GM12864 (cell line): Measurements from ENCODE around the gene HS3ST3B1.

ENCODE experiments used
- DNase-seq: peaks from one replicate; pipeline ENCODE4 v3.0.0-alpha.2; 2011; ENCODE audit warnings: low read depth
- H3K4me3 ChIP-seq: 2 replicates; pipeline ENCODE4 v1.5.1; 2011; ENCODE audit warnings: mild to moderate bottlenecking, low read depth, low read length, control low read depth
- CTCF ChIP-seq: IDR thresholded peaks from 2 replicates; pipeline ENCODE4 v1.5.1; 2011; ENCODE audit warnings: low read depth, mild to moderate bottlenecking, moderate library complexity, low read length, control low read depth, inconsistent platforms; ENCODE audit errors: missing control alignments

Gene HS3ST3B1

GRCh38 chr17:14329900-14330491 is 29.1 kb downstream of the HS3ST3B1 start:
- no peak for TF ChIP-seq CTCF

GRCh38 chr17:14330492-14330962 is 29.6 kb downstream of the HS3ST3B1 start:
- TF ChIP-seq CTCF, result no peak
- no peak for DNase-seq
- no peak overlapping the region for H3K4me3 ChIP-seq

More at GRCh38 chr17:14329900-14330491, 29.1 kb downstream of the HS3ST3B1 start:
- no peak for DNase-seq
- no peak overlapping the region for H3K4me3 ChIP-seq

- no peak for TF ChIP-seq CTCF
- no peak overlapping the region for H3K4me3 ChIP-seq
- DNase-seq, result no peak
Measured at GRCh38 chr17:14331225-14331981, 30.5 kb downstream of the HS3ST3B1 start.

GRCh38 chr17:14331982-14332298 is 31.1 kb downstream of the HS3ST3B1 start:
- no peak overlapping the region for H3K4me3 ChIP-seq
- TF ChIP-seq CTCF, result no peak
- DNase-seq, result no peak

GRCh38 chr17:14332331-14332730 is 31.4 kb downstream of the HS3ST3B1 start:
- DNase-seq, result no peak
- no peak overlapping the region for H3K4me3 ChIP-seq
- no peak for TF ChIP-seq CTCF

GRCh38 chr17:14333506-14333905 is 32.6 kb downstream of the HS3ST3B1 start:
- H3K4me3 ChIP-seq, result no peak overlapping the region
- TF ChIP-seq CTCF, result no peak
- no peak for DNase-seq
